Type B pancreatic cell (in vitro differentiated cells): Measurements from ENCODE around the gene MAGI1. TPM values are rescaled to one million over a fixed set of nuclear protein-coding genes. Genes with fewer than 3 reads are reported as not detected.
"Not testable (repeated sequence)": the region's sequence is repeated elsewhere in the genome, so short reads cannot be mapped to it uniquely, and the experiment has no call there.

Source experiments
- DNase-seq: peaks from one replicate; pipeline ENCODE4 v3.0.0; 2021; ENCODE audit warnings: mixed read lengths; ENCODE audit not compliant: unreplicated experiment; ENCODE audit errors: extremely low spot score
- H3K27ac Mint-ChIP-seq: 2 replicates; pipeline ENCODE4 v1.8.0; 2021; ENCODE audit warnings: mild to moderate bottlenecking, mixed read lengths
- H3K27me3 Mint-ChIP-seq: 2 replicates; pipeline ENCODE4 v1.8.0; 2021; ENCODE audit warnings: mixed read lengths
- H3K36me3 Mint-ChIP-seq: 2 replicates; pipeline ENCODE4 v1.8.0; 2021; ENCODE audit warnings: mixed read lengths
- H3K4me1 Mint-ChIP-seq: one replicate; pipeline ENCODE4 v1.8.0; 2021; ENCODE audit warnings: mixed read lengths; ENCODE audit not compliant: unreplicated experiment
- H3K4me3 Mint-ChIP-seq: 2 replicates; pipeline ENCODE4 v1.8.0; 2021; ENCODE audit warnings: mild to moderate bottlenecking, mixed read lengths
- H3K9me3 Mint-ChIP-seq: 2 replicates; pipeline ENCODE4 v1.8.0; 2021; ENCODE audit warnings: mixed read lengths
- total RNA-seq: library from RNA; stranded (reverse); gene quantifications from 2 replicates; pipeline ENCODE4 v1.2.1, GENCODE V29; 2021; ENCODE audit warnings: low replicate concordance
- TF ChIP-seq, protein P1 (sequence below): fragments of 200-600 bp; sonication (generic); conservative IDR thresholded peaks from 2 replicates; pipeline ENCODE4 v1.5.0; 2021; ENCODE audit warnings: antibody characterized with exemption, mild to moderate bottlenecking

MAGI1 gene
- total RNA-seq, 1 donor from 2014 or later: 53.1 TPM

DNA sequence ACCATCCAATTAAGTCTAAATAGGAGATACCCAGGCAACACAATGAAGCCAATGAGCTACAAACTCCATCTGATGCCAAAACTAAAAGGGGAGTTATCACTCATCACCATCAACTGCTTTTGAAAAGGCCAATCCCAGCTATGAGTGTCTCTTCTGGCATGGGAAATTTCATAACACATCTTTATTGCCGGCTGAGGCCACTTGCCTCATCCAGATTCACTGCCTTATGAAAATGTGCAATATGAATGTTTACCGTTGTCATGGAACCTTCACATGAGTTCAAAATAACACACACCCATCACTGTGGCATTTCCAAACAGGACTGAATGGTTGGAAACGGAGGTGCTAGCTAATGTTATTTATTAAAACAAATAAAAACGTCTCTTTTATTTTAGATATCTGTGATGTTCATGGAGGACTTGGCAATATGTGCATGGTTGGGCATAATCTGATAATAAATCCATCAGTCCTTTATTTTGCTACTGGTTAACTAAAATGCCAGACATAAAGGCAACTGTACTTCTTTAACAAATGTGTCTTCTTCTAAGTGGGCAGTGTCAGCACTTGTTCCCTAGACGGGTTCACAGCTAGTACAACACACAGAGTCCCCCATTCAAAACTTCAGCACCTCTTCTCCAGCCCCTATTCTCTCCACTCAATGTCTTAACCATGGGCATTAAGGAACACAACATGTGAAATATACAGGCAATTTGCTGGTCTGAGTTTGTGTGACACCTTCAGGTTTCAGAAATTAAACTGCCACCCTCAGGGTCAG, 143.9 kb downstream of the MAGI1 start:
- DNase-seq: no peak
- Mint-ChIP-seq H3K36me3 (peaks cover 4% of the 10 kb centered on the region), H3K4me1 (peaks cover under 1% of the 10 kb centered on the region), H3K4me3 (no peak overlapping the region), H3K27me3 (no peaks in the 10 kb centered on the region), H3K9me3 (peaks cover 6% of the 10 kb centered on the region), H3K27ac (no peak overlapping the region)
- TF ChIP-seq, protein P1, sequence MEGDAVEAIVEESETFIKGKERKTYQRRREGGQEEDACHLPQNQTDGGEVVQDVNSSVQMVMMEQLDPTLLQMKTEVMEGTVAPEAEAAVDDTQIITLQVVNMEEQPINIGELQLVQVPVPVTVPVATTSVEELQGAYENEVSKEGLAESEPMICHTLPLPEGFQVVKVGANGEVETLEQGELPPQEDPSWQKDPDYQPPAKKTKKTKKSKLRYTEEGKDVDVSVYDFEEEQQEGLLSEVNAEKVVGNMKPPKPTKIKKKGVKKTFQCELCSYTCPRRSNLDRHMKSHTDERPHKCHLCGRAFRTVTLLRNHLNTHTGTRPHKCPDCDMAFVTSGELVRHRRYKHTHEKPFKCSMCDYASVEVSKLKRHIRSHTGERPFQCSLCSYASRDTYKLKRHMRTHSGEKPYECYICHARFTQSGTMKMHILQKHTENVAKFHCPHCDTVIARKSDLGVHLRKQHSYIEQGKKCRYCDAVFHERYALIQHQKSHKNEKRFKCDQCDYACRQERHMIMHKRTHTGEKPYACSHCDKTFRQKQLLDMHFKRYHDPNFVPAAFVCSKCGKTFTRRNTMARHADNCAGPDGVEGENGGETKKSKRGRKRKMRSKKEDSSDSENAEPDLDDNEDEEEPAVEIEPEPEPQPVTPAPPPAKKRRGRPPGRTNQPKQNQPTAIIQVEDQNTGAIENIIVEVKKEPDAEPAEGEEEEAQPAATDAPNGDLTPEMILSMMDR: no peak

DNA sequence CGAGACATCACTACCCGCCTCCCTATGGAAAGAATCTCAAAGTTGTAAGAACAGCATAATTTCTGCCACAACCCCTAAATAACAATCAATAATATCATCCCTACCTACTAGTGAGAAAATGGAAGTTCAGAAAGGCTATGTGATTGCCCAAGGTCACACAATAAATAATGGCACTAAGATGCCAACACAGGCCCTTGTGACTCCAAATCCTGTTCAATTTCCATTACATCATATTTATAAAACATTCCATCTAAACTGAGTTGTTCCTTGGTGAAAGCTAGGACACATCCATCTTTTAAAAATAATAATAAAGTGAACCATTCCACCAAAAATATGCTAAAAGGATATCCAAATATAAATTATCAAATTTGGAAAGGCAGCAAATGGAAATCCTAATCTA, 144.6 kb downstream of the MAGI1 start:
- Mint-ChIP-seq H3K9me3 (peaks cover 10% of the 10 kb centered on the region), H3K4me3 (no peak overlapping the region), H3K36me3 (peaks cover 4% of the 10 kb centered on the region), H3K27ac (no peak overlapping the region), H3K4me1 (peaks cover 8% of the 10 kb centered on the region), H3K27me3 (no peaks in the 10 kb centered on the region)
- TF ChIP-seq, protein P1: no peak
- no peak for DNase-seq

DNA sequence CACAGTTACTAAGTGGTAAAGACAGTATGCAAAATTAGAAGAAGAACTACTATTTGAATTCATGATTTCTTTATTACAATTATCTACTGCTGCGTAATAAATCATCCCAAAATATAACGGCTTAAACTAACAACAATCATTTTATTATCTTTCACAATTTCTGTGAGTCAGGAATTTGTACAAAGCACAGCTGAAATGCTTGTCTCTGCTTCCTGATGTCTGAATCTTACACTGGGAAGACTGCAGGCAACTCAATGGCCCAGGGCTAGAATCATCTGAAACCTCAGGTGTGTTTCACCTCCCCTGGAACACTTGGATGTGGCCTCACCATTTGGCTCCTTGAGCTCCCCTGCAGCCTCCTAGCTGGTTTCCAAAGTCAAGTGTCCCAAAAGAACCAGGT, 145.1 kb downstream of the MAGI1 start:
- Mint-ChIP-seq H3K27ac (no peak overlapping the region), H3K4me1 (peaks cover 9% of the 10 kb centered on the region), H3K9me3 (peaks cover 10% of the 10 kb centered on the region), H3K4me3 (no peak overlapping the region), H3K36me3 (peaks cover 4% of the 10 kb centered on the region), H3K27me3 (no peaks in the 10 kb centered on the region)
- no peak for DNase-seq
- TF ChIP-seq, protein P1: no peak

DNA sequence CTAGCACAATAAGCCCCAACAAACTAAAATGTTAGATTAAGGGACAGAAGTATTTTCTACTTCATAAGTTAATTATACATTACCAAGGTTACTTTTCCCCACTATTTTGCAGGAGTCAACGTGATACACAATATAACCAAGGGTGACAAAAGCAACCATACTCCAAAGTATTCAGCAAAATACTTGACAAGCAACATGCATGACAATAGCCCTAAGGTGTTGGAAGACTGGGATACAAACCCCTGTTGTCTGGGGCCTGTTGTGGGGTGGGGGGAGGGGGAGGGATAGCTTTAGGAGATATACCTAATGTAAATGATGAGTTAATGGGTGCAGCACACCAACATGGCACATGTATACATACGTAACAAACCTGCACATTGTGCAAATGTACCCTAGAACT, 147.2 kb downstream of the MAGI1 start:
- not testable (repeated sequence) for DNase-seq, H3K4me1 Mint-ChIP-seq, H3K27me3 Mint-ChIP-seq, H3K4me3 Mint-ChIP-seq, H3K27ac Mint-ChIP-seq, H3K36me3 Mint-ChIP-seq
- H3K9me3 Mint-ChIP-seq: peaks cover 10% of the 10 kb centered on the region

DNA sequence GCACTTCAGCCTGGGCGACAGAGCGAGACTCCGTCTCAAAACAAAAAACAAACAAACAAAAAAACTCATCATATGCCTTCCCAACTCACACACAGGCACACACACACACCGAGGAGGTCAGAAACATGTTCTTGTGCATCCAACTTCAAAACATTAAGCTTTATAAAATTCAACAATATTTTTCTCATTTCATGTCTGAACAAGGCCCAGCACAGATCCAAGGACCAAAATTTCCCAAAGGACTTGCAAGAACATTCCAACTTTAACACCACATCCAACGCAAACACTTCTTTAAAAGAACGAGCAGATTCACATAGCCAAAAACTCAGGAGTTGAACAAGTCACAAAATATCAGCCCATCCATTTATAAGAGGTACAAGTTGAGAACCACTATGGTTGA, 148.4 kb downstream of the MAGI1 start:
- no peaks in the 10 kb centered on the region for H3K27me3 Mint-ChIP-seq
- no peak overlapping the region for H3K27ac Mint-ChIP-seq
- H3K4me3 Mint-ChIP-seq: no peak overlapping the region
- peaks cover 14% of the 10 kb centered on the region for H3K9me3 Mint-ChIP-seq
- peaks cover 12% of the 10 kb centered on the region for H3K4me1 Mint-ChIP-seq
- H3K36me3 Mint-ChIP-seq: peaks cover 4% of the 10 kb centered on the region
- TF ChIP-seq, protein P1: no peak
- DNase-seq: no peak

DNA sequence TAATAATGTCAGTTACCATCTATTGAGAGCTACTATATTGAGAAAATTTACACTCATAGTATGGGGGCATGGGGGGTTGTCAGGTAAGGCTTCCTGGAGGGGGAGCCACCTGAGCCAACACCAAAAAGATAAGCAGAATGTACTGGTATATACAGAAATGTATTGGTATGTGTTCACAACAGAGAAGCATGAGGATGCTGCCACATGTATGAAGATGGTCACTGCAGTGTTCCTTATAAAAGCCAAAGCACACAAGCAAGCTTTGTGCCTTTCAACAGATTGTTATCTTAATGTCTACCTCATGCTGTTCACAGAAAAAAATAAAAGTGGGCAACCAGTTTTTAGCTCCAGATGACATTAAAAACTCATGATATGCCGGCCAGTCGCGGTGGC, 149.0 kb downstream of the MAGI1 start:
- TF ChIP-seq, protein P1: no peak
- H3K27me3 Mint-ChIP-seq: no peaks in the 10 kb centered on the region
- H3K36me3 Mint-ChIP-seq: peaks cover 4% of the 10 kb centered on the region
- no peak for DNase-seq
- H3K4me1 Mint-ChIP-seq: peaks cover 12% of the 10 kb centered on the region
- H3K27ac Mint-ChIP-seq: no peak overlapping the region
- peaks cover 14% of the 10 kb centered on the region for H3K9me3 Mint-ChIP-seq
- no peak overlapping the region for H3K4me3 Mint-ChIP-seq
